ENCODE measurements around the gene LRRFIP1.
A peak's percentile ranks its signal among the peaks of the same experiment; 100 is the strongest.

- no peak for TF ChIP-seq CEBPB (IDR thresholded peaks at IDR 0.05)
- TF ChIP-seq RAD21 (IDR thresholded peaks at IDR 0.05; ENCODE audit: low read depth): no peak
- no peak for TF ChIP-seq YY1 (IDR thresholded peaks at IDR 0.05; ENCODE audit: low read depth)
- no peak for TF ChIP-seq EP300 (IDR thresholded peaks at IDR 0.05; ENCODE audit: borderline replicate concordance)
- TF ChIP-seq CREB1 (IDR thresholded peaks at IDR 0.05; ENCODE audit: low read depth): no peak
- no peak for TF ChIP-seq TAF1 (IDR thresholded peaks at IDR 0.05; ENCODE audit: low read depth)
- no peak for TF ChIP-seq TEAD4 (IDR thresholded peaks at IDR 0.05)
- TF ChIP-seq ZBTB7A (IDR thresholded peaks at IDR 0.05; ENCODE audit: low read depth): no peak
- TF ChIP-seq FOXM1 (IDR thresholded peaks at IDR 0.05; ENCODE audit: borderline replicate concordance, low read depth): no peak
- TF ChIP-seq TCF12 (IDR thresholded peaks at IDR 0.05; ENCODE audit: low read depth): no peak
- no peak for TF ChIP-seq REST (IDR thresholded peaks at IDR 0.05; ENCODE audit: low read depth)
- 0 out of 2 replicates have a peak, but pooled peaks have one; percentile 43 for TF ChIP-seq MAX (IDR thresholded peaks at IDR 0.05)
Measured at GRCh38 chr2:237674731-237675276, 47.4 kb downstream of the LRRFIP1 start.
